ENCODE measurements around the gene HAPSTR1. TPM values are rescaled to one million over a fixed set of nuclear protein-coding genes. Genes with fewer than 3 reads are reported as not detected.
"Not testable (repeated sequence)": the region's sequence is repeated elsewhere in the genome, so short reads cannot be mapped to it uniquely, and the experiment has no call there.

HAPSTR1 gene
- total and polyA plus RNA-seq, 10 donors: 7.3 to 84.1 (median 74.3) TPM

DNA sequence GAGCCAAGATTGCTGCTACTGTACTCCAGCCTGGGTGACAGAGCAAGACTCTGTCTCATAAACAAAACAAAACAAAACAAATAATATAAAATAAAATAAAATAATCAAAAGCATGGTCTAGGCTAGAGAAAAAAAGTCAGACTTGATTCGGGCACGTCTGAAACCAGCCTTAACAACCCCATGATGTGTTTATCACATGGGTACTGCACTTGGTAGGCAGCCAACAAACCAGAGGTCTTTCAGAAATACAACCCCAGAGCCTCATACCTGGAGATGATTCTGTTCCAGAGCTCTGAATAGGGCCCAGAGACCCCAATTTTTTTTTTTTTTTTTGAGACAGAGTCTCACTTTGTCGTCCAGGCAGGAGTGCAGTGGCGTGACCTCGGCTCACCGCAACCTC, 9.6 kb upstream of the HAPSTR1 start:
- H3K9me3 ChIP-seq: peaks cover 0 to 15% (median 6%) of the 10 kb centered on the region in 8 donors
- no peak for DNase-seq
- intact Hi-C loops (cut with DNase I; ENCODE audit: low total_unique reads): no loop called here
- TF ChIP-seq POLR2A (IDR thresholded peaks at IDR 0.05): no peak
- no peak for TF ChIP-seq POLR2AphosphoS5 (IDR thresholded peaks at IDR 0.05)
- TF ChIP-seq, protein P1, sequence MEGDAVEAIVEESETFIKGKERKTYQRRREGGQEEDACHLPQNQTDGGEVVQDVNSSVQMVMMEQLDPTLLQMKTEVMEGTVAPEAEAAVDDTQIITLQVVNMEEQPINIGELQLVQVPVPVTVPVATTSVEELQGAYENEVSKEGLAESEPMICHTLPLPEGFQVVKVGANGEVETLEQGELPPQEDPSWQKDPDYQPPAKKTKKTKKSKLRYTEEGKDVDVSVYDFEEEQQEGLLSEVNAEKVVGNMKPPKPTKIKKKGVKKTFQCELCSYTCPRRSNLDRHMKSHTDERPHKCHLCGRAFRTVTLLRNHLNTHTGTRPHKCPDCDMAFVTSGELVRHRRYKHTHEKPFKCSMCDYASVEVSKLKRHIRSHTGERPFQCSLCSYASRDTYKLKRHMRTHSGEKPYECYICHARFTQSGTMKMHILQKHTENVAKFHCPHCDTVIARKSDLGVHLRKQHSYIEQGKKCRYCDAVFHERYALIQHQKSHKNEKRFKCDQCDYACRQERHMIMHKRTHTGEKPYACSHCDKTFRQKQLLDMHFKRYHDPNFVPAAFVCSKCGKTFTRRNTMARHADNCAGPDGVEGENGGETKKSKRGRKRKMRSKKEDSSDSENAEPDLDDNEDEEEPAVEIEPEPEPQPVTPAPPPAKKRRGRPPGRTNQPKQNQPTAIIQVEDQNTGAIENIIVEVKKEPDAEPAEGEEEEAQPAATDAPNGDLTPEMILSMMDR (IDR thresholded peaks at IDR 0.05 in 8 of 11, conservative IDR thresholded peaks at IDR 0.05 in 3 of 11): no peak
- peaks cover 0 to 46% (median 24%) of the 10 kb centered on the region in 6 donors for H3K4me1 ChIP-seq
- H3K27me3 ChIP-seq (replicated peaks in 1 of 7): no peaks in the 10 kb centered on the region
- no peaks in the 10 kb centered on the region for H3K36me3 ChIP-seq
- 83 to 95% (median 89%) methylated on average over 6 of the region's 6 CpGs for WGBS, 5 donors
- no peak overlapping the region for H3K4me3 ChIP-seq
- peak overlapping the region in 7 of 8 donors; percentile 37 to 90 (median 59) for H3K27ac ChIP-seq

DNA sequence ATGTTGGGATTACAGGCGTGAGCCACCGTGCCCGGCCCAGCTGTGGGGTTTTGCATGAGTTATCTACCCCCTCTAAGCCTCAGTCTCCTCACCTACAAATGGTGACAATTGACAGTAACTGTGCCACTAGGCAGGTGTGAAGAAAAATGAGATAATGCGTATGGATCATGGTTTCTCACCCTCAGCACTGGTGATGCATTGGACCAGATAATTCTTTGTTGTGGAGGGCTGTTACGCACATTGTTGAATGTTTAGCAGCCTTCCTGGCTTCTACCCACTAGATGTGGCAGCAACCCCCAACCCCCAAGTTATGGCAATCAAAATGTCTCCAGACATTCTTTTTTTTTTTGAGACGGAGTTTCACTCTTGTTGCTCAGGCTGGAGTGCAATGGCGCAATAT, 9.0 kb upstream of the HAPSTR1 start:
- 72 to 86% (median 79%) methylated on average over 7 of the region's 7 CpGs for WGBS, 5 donors
- H3K27me3 ChIP-seq (replicated peaks in 1 of 7): no peaks in the 10 kb centered on the region
- H3K4me1 ChIP-seq: peaks cover 0 to 40% (median 19%) of the 10 kb centered on the region in 6 donors
- no peaks in the 10 kb centered on the region for H3K36me3 ChIP-seq
- H3K4me3 ChIP-seq: no peak overlapping the region
- intact Hi-C loops (cut with DNase I; ENCODE audit: low total_unique reads): no loop called here
- DNase-seq: no peak
- no peak for TF ChIP-seq POLR2AphosphoS5 (IDR thresholded peaks at IDR 0.05)
- no peak for TF ChIP-seq POLR2A (IDR thresholded peaks at IDR 0.05)
- TF ChIP-seq, protein P1 (IDR thresholded peaks at IDR 0.05 in 8 of 11, conservative IDR thresholded peaks at IDR 0.05 in 3 of 11): no peak
- peak overlapping the region in 1 of 8 donors; percentile 90 for H3K27ac ChIP-seq
- peaks cover 0 to 15% (median 6%) of the 10 kb centered on the region in 8 donors for H3K9me3 ChIP-seq

DNA sequence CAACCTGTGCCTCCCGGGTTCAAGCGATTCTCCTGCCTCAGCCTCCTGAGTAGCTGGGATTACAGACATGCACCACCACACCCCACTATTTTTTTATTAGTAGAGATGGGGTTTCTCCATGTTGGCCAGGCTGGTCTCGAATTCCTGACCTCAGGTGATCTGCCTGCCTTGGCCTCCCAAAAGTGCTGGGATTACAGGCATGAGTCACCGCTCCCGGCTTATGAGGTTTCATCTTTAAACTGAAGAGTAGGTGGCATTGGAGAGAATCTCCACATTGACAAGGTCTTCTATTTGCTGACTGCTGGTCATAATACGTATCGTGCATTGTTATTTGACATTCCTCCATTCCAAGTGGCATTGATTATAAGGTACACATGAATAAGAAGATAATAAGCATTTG, 3.7 kb upstream of the HAPSTR1 start:
- 87 to 100% (median 97%) methylated on average over 6 to 7 of the region's 7 CpGs for WGBS, 5 donors
- H3K9me3 ChIP-seq; H3K27me3 ChIP-seq (replicated peaks in 1 of 7); H3K4me3 ChIP-seq; DNase-seq; H3K36me3 ChIP-seq; H3K27ac ChIP-seq; intact Hi-C loops (cut with DNase I; ENCODE audit: low total_unique reads): not testable (repeated sequence)
- peaks cover 0 to 15% (median 10%) of the 10 kb centered on the region in 6 donors for H3K4me1 ChIP-seq

DNA sequence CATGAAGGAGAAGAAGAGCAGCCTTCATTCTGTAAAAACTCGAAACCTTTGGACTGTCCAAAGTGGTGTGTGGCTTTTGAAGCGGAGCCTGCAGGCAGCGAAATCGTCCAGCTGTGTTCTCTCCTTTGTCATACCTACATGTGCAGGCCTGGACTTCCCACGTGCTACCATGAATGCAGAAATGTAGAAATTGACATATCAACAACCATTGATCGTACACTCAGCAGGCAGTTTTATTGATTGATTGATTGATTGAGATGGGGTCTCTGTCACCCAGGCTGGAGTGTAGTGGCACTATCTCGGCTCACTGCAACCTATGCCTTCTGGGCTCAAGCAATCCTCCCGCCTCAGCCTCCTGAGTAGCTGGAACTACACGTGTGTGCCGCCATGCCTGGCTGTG, 2.6 kb upstream of the HAPSTR1 start:
- WGBS, 5 donors: 87 to 97% (median 92%) methylated on average over 10 of the region's 10 CpGs

More for the DNA sequence above, 2.6 kb upstream of the HAPSTR1 start:
- no peak for TF ChIP-seq POLR2A (IDR thresholded peaks at IDR 0.05)
- TF ChIP-seq, protein P1 (IDR thresholded peaks at IDR 0.05 in 8 of 11, conservative IDR thresholded peaks at IDR 0.05 in 3 of 11): no peak
- TF ChIP-seq POLR2AphosphoS5 (IDR thresholded peaks at IDR 0.05): no peak
- Histone ChIP-seq H3K9me3 (no peaks in the 10 kb centered on the region), H3K27me3 (replicated peaks in 1 of 7) (no peaks in the 10 kb centered on the region), H3K4me3 (no peak overlapping the region), H3K36me3 (peaks cover 0 to 11% (median 4%) of the 10 kb centered on the region in 6 donors), H3K4me1 (peaks cover 5 to 26% (median 19%) of the 10 kb centered on the region in 6 donors), H3K27ac (no peak overlapping the region)
- DNase-seq: no peak
- intact Hi-C loops (cut with DNase I; ENCODE audit: low total_unique reads): no loop called here

Measured in spleen (tissue), 11 donors.